Measurements from ENCODE around the gene NHSL2.
A peak's percentile ranks its signal among the peaks of the same experiment; 100 is the strongest.
"Not testable (repeated sequence)": the region's sequence is repeated elsewhere in the genome, so short reads cannot be mapped to it uniquely, and the experiment has no call there.

NHSL2 gene

DNA sequence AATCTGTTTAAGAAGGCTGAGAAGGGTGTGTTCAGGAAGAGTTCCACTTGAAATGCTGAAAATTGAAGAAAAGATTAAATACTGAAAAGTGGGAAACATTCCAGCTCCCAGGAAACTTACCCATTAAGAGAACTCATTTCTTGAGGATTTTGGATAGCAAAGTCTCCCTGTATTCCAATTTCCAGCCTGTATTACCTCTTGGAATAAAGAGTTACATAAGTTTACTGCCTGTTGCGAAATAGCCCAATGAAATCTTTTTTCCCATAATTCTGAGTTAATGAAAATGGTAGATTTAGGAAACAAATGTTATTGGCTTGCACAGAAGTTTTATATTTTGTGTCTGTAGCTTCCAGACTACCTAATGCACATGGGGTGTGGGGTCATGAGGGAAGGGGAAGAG is 12.0 kb downstream of the NHSL2 start:
- FAIRE-seq (no peak), DNase-seq (ENCODE audit: low spot score) (no peak)

DNA sequence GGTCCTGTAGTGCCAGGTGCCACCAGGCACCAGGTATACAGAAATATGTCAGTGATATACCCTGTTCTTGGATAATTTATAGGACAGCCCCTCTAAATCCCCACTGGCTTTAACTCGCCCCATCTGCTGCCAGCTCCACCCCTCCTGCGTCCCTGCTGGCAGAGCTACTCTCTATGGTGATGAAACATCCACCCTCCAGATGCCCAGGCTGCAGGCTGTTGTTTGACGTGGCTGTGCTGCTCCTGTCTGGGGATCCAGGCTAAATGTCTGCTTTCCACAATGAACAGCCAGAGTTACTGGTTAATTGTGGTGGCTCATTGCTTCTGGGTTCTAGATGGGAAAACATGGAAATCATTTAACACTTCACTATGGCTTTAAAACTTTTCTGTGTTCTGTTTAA is 12.9 kb downstream of the NHSL2 start:
- no peak for DNase-seq (ENCODE audit: low spot score)
- no peak for FAIRE-seq

DNA sequence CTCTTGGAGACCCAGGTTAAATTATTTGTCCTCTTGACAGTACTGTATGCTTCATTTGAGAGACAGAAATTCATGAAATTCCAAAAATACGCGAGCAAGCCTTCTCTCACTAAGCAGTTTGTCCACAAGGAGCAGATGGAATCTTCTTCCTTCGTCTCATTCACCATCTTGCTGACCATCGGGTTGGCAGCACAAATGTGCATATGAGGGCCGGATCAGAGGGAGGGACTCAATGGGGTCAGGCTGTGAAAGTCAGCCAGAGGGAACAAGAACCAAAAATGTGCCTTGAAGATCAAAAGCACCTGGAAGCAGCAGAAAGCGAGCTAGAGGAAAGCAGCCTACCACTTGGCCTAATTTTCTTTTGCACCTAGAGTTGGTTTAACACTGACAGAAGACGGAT is 16.4 kb downstream of the NHSL2 start:
- no peak for DNase-seq (ENCODE audit: low spot score)
- FAIRE-seq = no peak

DNA sequence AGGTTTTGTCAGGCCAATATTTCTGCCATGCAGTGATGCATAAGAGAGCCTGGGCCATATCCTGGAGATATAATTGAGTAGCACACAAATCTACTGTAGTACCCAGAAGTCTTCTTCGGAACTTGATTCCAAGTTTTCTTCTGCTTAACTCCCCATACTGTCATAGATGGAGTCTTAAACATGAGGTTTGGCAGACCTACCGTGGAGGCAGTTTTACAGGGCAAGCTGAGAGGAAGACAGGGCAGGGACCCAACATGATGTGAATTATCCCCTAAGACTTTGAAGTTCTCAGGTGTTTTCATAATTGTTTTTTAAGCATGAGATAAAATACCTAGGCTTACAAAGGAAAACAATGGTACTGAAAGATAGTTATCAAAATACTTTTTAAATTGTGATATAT is 18.2 kb downstream of the NHSL2 start:
- FAIRE-seq = no peak
- DNase-seq (ENCODE audit: low spot score) = no peak

DNA sequence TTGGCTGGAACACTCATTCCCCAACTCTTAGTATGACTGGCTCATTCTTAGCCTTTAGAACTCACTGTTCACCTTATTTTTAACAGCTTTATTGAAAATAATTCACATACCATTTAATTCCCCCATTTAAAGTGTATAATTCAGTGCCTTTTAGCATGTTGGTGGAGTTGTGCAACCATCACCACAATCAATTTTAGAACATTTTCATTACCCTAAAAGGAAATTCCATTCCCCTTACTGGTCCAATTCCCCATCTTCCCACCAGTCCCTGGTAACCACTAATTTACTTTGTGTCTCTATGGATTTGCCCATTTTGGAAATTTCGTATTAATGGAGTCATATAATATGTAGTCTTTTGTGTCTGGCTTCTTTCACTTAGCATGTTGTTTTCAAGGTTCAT is 19.7 kb downstream of the NHSL2 start:
- FAIRE-seq (no peak), DNase-seq (ENCODE audit: low spot score) (no peak)

DNA sequence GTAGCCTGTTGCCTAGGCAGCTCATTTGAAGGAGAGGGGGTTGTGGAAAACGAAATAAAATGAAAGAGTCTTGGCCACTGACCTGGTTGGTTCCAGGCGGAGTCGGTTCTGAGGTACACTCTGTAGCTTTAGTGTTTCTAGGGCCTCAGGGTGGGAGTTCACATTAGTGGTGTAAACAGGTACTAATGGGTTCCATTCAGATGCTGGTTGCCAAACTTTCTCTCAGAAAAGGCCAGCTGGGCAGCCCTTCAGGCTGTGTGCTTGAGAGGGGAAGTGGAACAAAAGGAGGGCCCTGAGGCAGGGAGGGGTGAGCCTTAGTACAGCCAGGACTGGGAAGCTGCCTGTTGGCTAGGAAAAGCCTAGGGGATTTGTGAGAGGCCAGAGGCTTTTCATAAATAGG is 24.8 kb downstream of the NHSL2 start:
- FAIRE-seq (no peak), DNase-seq (ENCODE audit: low spot score) (no peak)

DNA sequence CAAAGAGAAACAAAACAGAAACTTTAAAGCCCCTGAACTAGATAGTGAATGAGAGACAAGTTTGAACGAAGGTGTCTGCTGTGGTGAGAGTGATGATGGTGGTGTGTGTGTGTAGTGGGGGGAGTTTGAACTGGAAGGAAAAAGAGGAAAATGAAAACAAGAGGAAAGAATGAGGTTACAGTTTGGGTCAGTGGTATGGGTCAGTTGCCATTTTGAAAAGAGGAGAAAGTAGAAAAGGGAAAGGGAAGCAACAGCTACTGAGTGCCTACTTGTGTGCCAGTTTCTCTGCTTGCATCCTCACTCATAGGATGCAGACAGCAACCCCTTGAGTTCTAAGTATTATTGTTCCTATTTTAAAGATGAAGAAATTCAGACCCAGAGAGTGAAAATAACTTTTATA is 26.0 kb downstream of the NHSL2 start:
- FAIRE-seq = no peak

GRCh38 chrX:71938371-71938770 is 27.7 kb downstream of the NHSL2 start:
- peak; percentile 26 for DNase-seq (ENCODE audit: low spot score)
- no peak for FAIRE-seq

More for the DNA sequence above, 26.0 kb downstream of the NHSL2 start:
- DNase-seq (ENCODE audit: low spot score) = no peak

- no peak for FAIRE-seq
- DNase-seq (ENCODE audit: low spot score) = no peak
Measured at GRCh38 chrX:71941145-71941544, 30.5 kb downstream of the NHSL2 start.

GRCh38 chrX:71941776-71942175 is 31.1 kb downstream of the NHSL2 start:
- FAIRE-seq (no peak), DNase-seq (ENCODE audit: low spot score) (peak; percentile 79)

DNA sequence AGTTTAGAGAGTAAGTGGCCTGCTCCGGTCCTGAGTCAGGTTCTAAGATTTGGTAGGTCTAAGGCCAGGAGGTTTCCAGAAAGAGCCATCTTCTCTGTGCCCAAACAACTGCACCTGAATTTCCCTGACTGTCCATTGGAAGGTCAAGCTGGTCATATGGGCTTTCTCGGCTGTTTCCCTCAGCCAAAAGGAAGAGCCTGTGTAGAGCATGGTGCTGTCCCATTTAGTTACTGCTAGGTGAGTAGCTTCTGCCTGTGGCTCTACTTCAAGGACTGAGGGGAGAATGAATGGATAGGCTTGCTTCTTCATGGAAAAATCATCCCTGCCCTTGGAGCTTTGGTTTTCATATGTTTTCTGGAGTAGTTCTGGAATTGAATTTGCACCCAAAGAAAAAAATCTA is 33.7 kb downstream of the NHSL2 start:
- no peak for DNase-seq (ENCODE audit: low spot score)
- FAIRE-seq = no peak

DNA sequence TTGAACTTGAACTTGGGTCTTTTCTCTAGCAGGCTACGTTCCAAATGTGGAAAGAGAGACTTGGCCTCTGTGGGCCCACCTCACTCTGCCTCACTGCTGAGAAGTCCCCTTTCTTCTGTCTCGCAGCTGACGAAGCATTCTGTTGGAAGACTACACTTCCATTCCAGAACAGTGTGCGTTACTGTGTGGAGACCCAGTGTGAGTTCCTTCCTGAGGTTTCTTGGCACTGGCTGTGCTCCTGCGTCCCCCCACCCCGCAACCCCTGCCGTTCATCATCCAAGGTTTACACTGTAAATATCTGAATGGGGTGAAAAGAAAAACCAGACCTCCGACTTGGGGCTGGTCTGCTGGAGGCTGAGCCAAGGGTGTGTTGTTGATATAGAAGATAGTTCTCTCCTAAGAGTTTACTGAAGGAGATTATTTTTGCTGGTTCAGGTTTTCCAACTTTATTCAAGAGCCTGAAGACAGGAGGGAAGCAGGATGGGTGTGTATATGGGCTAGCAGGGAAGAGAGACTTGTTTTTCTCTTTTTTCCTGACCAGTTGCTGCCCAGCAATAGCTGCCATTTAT is 34.7 kb downstream of the NHSL2 start:
- FAIRE-seq = no peak
- DNase-seq (ENCODE audit: low spot score) = no peak

DNA sequence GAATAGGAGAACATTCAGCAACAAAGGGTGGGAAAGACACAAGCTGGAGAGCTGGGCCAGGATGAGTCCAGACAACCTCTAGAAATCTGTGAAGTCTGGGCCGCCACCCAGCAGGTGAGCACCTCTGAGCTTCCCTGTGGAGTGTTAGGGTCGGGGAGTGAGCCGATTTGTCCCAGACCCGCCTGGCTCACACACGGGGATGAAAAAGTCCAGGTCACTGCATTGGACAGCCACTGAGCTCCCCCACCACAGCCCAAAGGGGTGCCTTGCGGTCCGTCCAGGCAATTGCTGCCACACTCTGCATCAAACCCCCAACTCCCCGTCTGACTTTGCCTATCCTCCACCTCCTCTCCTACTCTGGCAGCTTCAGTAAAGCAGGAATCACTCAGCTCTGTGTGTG is 38.7 kb downstream of the NHSL2 start:
- FAIRE-seq (no peak), DNase-seq (ENCODE audit: low spot score) (no peak)

DNA sequence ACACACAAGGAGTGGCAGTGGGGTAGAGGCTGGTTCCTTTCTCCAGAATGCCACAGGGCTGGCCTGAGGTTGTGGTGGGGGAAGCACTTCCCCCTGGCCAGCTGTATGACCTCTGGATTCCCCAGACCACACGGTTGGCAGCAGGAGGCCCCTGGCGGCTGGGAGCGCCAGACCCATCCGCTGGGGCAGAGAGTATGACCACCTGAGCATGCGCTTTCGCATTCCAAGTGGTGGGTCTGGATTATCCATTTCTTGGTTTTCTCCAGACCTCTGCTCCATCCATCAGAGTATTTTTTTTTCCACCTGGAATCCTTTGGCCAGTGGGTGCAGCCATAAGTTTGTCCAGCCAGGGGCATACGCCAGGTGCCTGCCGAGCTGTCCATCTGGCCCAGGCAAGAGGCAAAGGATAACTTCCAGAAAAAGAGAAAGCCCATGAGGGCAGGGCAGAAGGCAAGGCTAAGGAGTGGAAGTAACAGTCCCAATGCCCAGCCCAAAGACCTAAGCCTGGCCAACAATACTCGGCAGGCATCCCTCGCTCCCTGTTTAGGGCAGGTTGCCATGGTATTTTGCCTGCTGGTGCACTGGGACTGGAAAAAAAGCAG is 39.3 kb downstream of the NHSL2 start:
- no peak for FAIRE-seq
- DNase-seq (ENCODE audit: low spot score) = no peak

DNA sequence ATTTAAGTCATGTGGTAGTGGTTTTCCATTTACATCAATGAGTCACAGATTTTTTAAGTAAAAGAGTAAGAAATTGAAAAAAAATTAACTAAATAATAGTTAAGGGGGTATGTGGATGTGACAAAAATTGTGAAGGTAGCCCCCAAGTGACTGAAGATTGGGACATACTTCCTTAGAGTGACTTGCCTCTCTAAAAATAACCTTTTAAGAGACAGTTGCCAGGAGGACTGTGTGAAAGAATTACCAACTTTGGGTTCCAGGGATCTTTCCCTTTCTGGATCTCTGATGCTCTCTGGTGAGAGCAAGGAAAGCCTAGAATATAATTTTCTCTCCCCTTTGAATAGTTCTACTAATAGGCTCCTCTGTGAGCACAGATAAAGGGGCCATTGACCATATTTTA is 42.7 kb downstream of the NHSL2 start:
- DNase-seq (ENCODE audit: low spot score) = no peak
- FAIRE-seq = no peak

DNA sequence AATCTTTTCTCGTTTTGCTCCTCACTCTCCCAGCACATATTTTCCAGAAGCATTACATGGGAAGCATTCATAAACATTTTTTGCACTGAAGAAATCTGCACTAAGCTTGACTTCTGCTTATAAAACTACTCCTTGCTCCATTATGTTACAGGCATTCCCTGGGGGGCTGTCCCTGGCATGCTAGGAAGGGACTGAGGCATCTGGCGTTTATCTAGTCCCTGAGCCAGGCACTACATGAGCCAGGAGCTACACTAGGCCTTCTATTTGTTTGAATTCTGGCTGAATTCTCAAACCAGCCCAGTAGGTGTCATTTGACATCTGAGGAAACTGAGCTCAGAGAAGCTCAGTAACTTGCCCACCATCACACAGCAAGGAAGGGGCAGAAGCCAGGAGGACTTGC is 43.3 kb downstream of the NHSL2 start:
- DNase-seq (ENCODE audit: low spot score) (no peak), FAIRE-seq (no peak)

DNA sequence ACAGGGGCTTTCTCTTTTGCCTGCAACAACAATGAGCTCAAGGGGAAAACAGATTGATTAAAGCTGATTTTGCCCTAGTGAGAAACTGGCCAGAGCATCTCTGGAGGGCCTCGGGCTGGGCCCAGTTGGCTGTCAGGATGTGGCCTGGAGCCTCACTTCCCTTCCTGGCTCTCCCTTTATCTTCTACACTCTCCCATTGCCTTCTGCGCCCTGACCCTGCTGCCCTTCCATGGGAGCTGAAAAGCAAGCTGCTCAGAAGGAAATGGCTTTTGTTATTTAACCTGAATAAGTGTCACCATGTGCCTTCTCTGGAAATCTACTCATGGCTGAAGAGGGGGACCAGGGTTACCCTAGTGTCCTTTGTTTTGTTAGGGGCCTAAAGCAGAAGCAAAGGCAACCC is 43.8 kb downstream of the NHSL2 start:
- DNase-seq (ENCODE audit: low spot score) (no peak), FAIRE-seq (no peak)

- FAIRE-seq (no peak), DNase-seq (ENCODE audit: low spot score) (no peak)
Measured at GRCh38 chrX:71955530-71956120, 45.0 kb downstream of the NHSL2 start.

DNA sequence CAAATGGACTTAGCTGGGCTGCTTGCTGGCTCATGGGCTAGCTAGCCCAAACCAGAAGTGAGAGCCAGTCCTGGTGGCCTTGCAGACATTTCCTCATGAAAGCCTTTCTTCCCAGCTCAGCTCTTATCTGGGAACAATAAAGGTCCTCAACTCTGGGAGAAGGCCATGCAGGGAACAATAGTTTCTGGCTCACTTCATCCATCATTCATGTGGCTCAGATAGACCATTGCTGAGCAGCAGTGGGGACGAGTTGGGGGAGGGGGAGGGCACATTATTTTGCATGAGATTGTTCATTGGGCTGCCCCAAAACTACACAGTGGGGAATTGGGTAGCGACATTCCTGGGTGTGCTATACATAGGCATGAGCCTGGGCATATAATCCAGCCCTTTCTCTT is 47.6 kb downstream of the NHSL2 start:
- no peak for DNase-seq (ENCODE audit: low spot score)
- FAIRE-seq = no peak

DNA sequence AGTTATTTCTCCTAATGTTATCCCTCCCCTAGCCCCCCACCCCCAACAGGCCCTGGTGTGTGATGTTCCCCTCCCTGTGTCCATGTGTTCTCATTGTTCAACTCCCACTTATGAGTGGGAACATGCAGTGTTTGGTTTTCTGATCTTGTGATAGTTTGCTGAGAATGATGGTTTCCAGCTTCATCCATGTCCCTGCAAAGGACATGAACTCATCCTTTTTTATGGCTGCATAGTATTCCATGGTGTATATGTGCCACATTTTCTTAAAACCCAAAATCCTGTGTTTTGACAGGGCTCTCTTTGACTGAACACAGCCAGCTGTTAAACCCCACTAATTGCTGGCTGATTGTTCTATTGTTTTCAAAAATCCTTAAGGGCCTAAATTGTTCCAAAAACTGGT is 53.5 kb downstream of the NHSL2 start:
- DNase-seq (ENCODE audit: low spot score); FAIRE-seq: not testable (repeated sequence)

- DNase-seq (ENCODE audit: low spot score) (no peak), FAIRE-seq (no peak)
Measured at GRCh38 chrX:71974916-71975315, 64.3 kb downstream of the NHSL2 start.

DNA sequence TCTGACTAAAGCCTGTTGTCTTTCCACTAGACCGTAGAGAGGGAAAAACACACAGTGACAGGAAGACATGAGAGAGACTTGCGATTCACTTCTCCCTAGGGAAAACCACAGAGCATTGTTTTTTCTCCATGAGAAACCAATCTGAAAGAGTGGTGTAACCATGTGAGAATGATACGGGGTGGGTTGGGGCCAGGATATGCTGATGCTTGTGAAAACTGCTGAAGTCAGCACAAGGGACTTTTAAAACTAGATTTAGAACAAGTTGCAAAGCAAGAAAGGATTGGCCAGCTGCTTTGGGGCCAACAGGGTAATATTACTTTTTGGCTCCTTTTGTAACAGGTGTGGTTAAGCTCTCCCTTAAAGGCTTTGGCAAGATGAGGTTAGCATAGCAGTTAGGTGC is 66.1 kb downstream of the NHSL2 start:
- no peak for FAIRE-seq
- no peak for DNase-seq (ENCODE audit: low spot score)

- DNase-seq (ENCODE audit: low spot score) = no peak
- no peak for FAIRE-seq
Measured at GRCh38 chrX:71978164-71978563, 67.5 kb downstream of the NHSL2 start.

Measured in urothelium cell line (cell line).